H1 (cell line): Measurements from ENCODE around the gene THRB. TPM values are rescaled to one million over a fixed set of nuclear protein-coding genes. Genes with fewer than 3 reads are reported as not detected.
A peak's percentile ranks its signal among the peaks of the same experiment; 100 is the strongest.
"Not testable (repeated sequence)": the region's sequence is repeated elsewhere in the genome, so short reads cannot be mapped to it uniquely, and the experiment has no call there.

Source experiments
- CTCF ChIA-PET: fragments of 300-600 bp; sonication (Branson Sonifier 250); formaldehyde crosslinking; loops from one replicate; lab custom pipeline; 2021; ENCODE audit not compliant: partially characterized antibody; lab: Charles Lee
- POLR2A ChIA-PET: fragments of 300-600 bp; sonication (Branson Sonifier 250); formaldehyde crosslinking; loops from one replicate; lab custom pipeline; 2021; ENCODE audit warnings: inconsistent platforms; ENCODE audit not compliant: partially characterized antibody; lab: Charles Lee
- DNase-seq, 2 experiments: peaks; one replicate each; pipeline versions ENCODE4 v3.0.0 to v3.0.0-alpha.2; 2010 to 2022; ENCODE audit warnings: low spot score in 2 of 2, low read depth in 1 of 2, mixed read lengths in 1 of 2
- FAIRE-seq: peaks from 2 replicates; lab custom pipeline; 2011; peaks lifted over from hg19 to GRCh38; lab: Jason Lieb, UNC
- H2AFZ ChIP-seq: 2 replicates; pipeline ENCODE4 v1.8.1; 2012; ENCODE audit warnings: low read length, inconsistent platforms
- H2AK5ac ChIP-seq: 2 replicates; pipeline ENCODE4 v1.6.1; 2013; ENCODE audit warnings: low read depth, low read length
- H2BK120ac ChIP-seq: replicated peaks from 2 replicates; pipeline ENCODE3; 2013; ENCODE audit warnings: low read depth, low read length, inconsistent platforms
- H2BK12ac ChIP-seq: 2 replicates; pipeline ENCODE4 v1.6.1; 2013; ENCODE audit warnings: low read depth, low read length
- H2BK15ac ChIP-seq: 2 replicates; pipeline ENCODE4 v1.6.1; 2013; ENCODE audit warnings: low read length
- H2BK20ac ChIP-seq: 2 replicates; pipeline ENCODE4 v1.6.1; 2013; ENCODE audit warnings: low read length
- H2BK5ac ChIP-seq: 2 replicates; pipeline ENCODE4 v1.6.1; 2013; ENCODE audit warnings: low read depth, low read length
- H3K14ac ChIP-seq: 2 replicates; pipeline ENCODE4 v1.6.1; 2013; ENCODE audit warnings: inconsistent platforms; ENCODE audit not compliant: insufficient read length
- H3K18ac ChIP-seq: 2 replicates; pipeline ENCODE4 v1.6.1; 2013; ENCODE audit warnings: low read length; ENCODE audit errors: extremely low read depth
- H3K23ac ChIP-seq: 2 replicates; pipeline ENCODE4 v1.6.1; 2013; ENCODE audit warnings: inconsistent platforms; ENCODE audit not compliant: insufficient read length
- H3K23me2 ChIP-seq: 2 replicates; pipeline ENCODE4 v1.6.1; 2013; ENCODE audit warnings: low read depth, low read length
- H3K27ac ChIP-seq: 2 replicates; pipeline ENCODE4 v1.6.1; 2011; ENCODE audit warnings: low read depth, low read length, inconsistent platforms
- H3K27me3 ChIP-seq, 4 experiments: replicated peaks in 1 of 4; 1 replicate in 1 of 4; 2 replicates in 3 of 4; pipeline versions ENCODE4 v1.6.1 to v1.8.1; 2011 to 2013; ENCODE audit warnings: low read length in 3 of 4, mild to moderate bottlenecking in 3 of 4, inconsistent platforms in 2 of 4, mixed read lengths in 2 of 4, moderate library complexity in 1 of 4; ENCODE audit not compliant: control insufficient read depth in 3 of 4, insufficient read depth in 3 of 4; ENCODE audit errors: extremely low read depth in 1 of 4
- H3K36me3 ChIP-seq, 4 experiments: 2 replicates each; pipeline versions ENCODE4 v1.6.1 to v1.8.1; 2011 to 2013; ENCODE audit warnings: mild to moderate bottlenecking in 4 of 4, low read length in 3 of 4, moderate library complexity in 2 of 4, control low read depth in 1 of 4, inconsistent platforms in 1 of 4; ENCODE audit not compliant: insufficient read depth in 4 of 4, control insufficient read depth in 2 of 4
- H3K4ac ChIP-seq: replicated peaks from 2 replicates; pipeline ENCODE3; 2013; ENCODE audit warnings: low read length, low read depth, mixed read lengths, inconsistent platforms; ENCODE audit not compliant: insufficient read length
- H3K4me1 ChIP-seq, 4 experiments: replicated peaks in 1 of 4; 1 replicate in 1 of 4; 2 replicates in 3 of 4; pipeline versions ENCODE4 v1.6.1 to v1.8.1; 2011 to 2013; ENCODE audit warnings: low read length in 3 of 4, inconsistent platforms in 2 of 4, mixed read lengths in 1 of 4; ENCODE audit not compliant: insufficient read depth in 4 of 4, control insufficient read depth in 3 of 4
- H3K4me2 ChIP-seq, 2 experiments: 2 replicates each; pipeline versions ENCODE4 v1.6.1 to v1.8.1; 2011 to 2013; ENCODE audit warnings: low read depth in 2 of 2, low read length in 2 of 2, control low read depth in 1 of 2, inconsistent platforms in 1 of 2, mild to moderate bottlenecking in 1 of 2; ENCODE audit not compliant: insufficient read depth in 1 of 2
- H3K4me3 ChIP-seq, 4 experiments: fragments of 200-600, 300-600 bp in 1 of 4; sonication (generic), shearing (Covaris generic), sonication (Bioruptor Twin) in 1 of 4; 2 replicates each; pipeline versions ENCODE4 v1.5.1 to v1.8.1; 2011 to 2016; ENCODE audit warnings: low read length in 4 of 4, low read depth in 3 of 4, control low read depth in 2 of 4, inconsistent platforms in 2 of 4, mild to moderate bottlenecking in 2 of 4, mixed read lengths in 1 of 4, moderate library complexity in 1 of 4; ENCODE audit not compliant: insufficient read depth in 2 of 4; ENCODE audit errors: extremely low read depth in 1 of 4
- H3K56ac ChIP-seq: replicated peaks from 2 replicates; pipeline ENCODE3; 2013; ENCODE audit warnings: low read depth, mild to moderate bottlenecking, mixed read lengths, low read length, inconsistent platforms; ENCODE audit not compliant: insufficient read length
- H3K79me1 ChIP-seq: 2 replicates; pipeline ENCODE4 v1.6.1; 2013; ENCODE audit warnings: low read depth, low read length, control low read depth
- H3K79me2 ChIP-seq, 2 experiments: 2 replicates each; pipeline versions ENCODE4 v1.6.1 to v1.8.1; 2012 to 2013; ENCODE audit warnings: low read length in 2 of 2, mild to moderate bottlenecking in 2 of 2, inconsistent platforms in 1 of 2; ENCODE audit not compliant: insufficient read depth in 2 of 2, control insufficient read depth in 1 of 2
- H3K9ac ChIP-seq, 4 experiments: replicated peaks in 1 of 4; 1 replicate in 1 of 4; 2 replicates in 3 of 4; pipeline versions ENCODE4 v1.6.1 to v1.8.1; 2011 to 2013; ENCODE audit warnings: low read depth in 3 of 4, low read length in 3 of 4, control low read depth in 2 of 4, mild to moderate bottlenecking in 2 of 4, moderate library complexity in 2 of 4, inconsistent platforms in 1 of 4; ENCODE audit errors: extremely low read depth in 1 of 4
- H3K9me3 ChIP-seq, 2 experiments: 2 replicates each; pipeline versions ENCODE4 v1.6.1 to v1.8.1; 2012 to 2013; ENCODE audit warnings: mild to moderate bottlenecking in 2 of 2, moderate library complexity in 2 of 2, control low read depth in 1 of 2, inconsistent platforms in 1 of 2, low read depth in 1 of 2, low read length in 1 of 2, mixed read lengths in 1 of 2; ENCODE audit not compliant: insufficient read depth in 2 of 2
- H4K20me1 ChIP-seq, 2 experiments: replicated peaks in 1 of 2; 2 replicates each; pipeline versions ENCODE3 to v1.8.1; 2011 to 2013; ENCODE audit warnings: inconsistent platforms in 2 of 2, low read length in 2 of 2, mild to moderate bottlenecking in 1 of 2; ENCODE audit not compliant: insufficient read depth in 2 of 2, control insufficient read depth in 1 of 2
- H4K5ac ChIP-seq: 2 replicates; pipeline ENCODE4 v1.6.1; 2013; ENCODE audit warnings: low read length, low read depth, mixed read lengths, inconsistent platforms; ENCODE audit not compliant: insufficient read length
- H4K8ac ChIP-seq: 2 replicates; pipeline ENCODE4 v1.8.0; 2013; ENCODE audit warnings: mild to moderate bottlenecking, moderate library complexity, low read length, inconsistent platforms; ENCODE audit not compliant: insufficient read depth; ENCODE audit errors: extremely low read depth
- H4K91ac ChIP-seq: replicated peaks from 2 replicates; pipeline ENCODE3; 2013; ENCODE audit warnings: low read length, mixed read lengths, inconsistent platforms; ENCODE audit not compliant: insufficient read length
- WGBS, 2 experiments: shearing (Covaris generic) in 1 of 2; methylation state at CpG; one replicate each; pipeline versions ENCODE4 v1.1.6 to v1.1.7; 2013 to 2015; ENCODE audit warnings: low lambda C conversion rate in 2 of 2, mixed read lengths in 2 of 2, inconsistent platforms in 1 of 2, low coverage in 1 of 2, missing lambda C conversion rate in 1 of 2; ENCODE audit not compliant: insufficient replicate concordance in 2 of 2, insufficient coverage in 1 of 2, insufficient read length in 1 of 2; ENCODE audit errors: extremely low coverage in 1 of 2, missing lambda C conversion rate in 1 of 2; 5-methylcytosine and 5-hydroxymethylcytosine counted together
- polyA plus RNA-seq, 7 experiments: library from polyadenylated mRNA; depleted of rRNA in 3 of 7; stranded (reverse) in 5 of 7; unstranded in 2 of 7; fragments of >200 nt in 5 of 7; fragments of 200-250 nt in 2 of 7; gene quantifications; 1 replicate in 5 of 7; 2 replicates in 1 of 7; 4 replicates in 1 of 7; pipeline versions ENCODE4 v1.2.1 to v1.2.3, GENCODE V29; 2011 to 2013; ENCODE audit warnings: missing spikeins in 2 of 7, mixed read lengths in 2 of 7
- total RNA-seq: library from RNA; stranded (reverse); fragmentation: NEBNext Ultra II Directional; extraction: Animal tissue kit (Norgen Biotek cat#: 25700); gene quantifications from 2 replicates; pipeline ENCODE4 v1.2.1, GENCODE V29; 2021

Gene THRB
- total and polyA plus RNA-seq, 2 of the 8 experiments (the other 6 are each of a cell fraction or from before 2014, with no cell fraction given) = 0.98 to 3.9 TPM

DNA sequence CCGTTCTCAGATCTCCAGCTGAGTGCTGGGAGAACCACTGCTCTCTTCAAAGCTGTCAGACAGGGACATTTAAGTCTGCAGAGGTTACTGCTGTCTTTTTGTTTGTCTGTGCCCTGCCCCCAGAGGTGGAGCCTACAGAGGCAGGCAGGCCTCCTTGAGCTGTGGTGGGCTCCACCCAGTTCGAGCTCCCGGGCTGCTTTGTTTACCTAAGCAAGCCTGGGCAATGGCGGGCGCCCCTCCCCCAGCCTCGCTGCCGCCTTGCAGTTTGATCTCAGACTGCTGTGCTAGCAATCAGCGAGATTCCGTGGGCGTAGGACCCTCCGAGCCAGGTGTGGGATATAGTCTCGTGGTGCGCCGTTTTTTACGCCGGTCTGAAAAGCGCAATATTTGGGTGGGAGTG, 399.8 kb downstream of the THRB start:
- not testable (repeated sequence) for DNase-seq

More for the DNA sequence above, 399.8 kb downstream of the THRB start:
- CTCF ChIA-PET, H3K4me1 ChIP-seq, H2BK12ac ChIP-seq, H3K79me2 ChIP-seq, H3K18ac ChIP-seq, H4K5ac ChIP-seq, H3K27me3 ChIP-seq, H3K9me3 ChIP-seq, H3K4ac ChIP-seq, H4K20me1 ChIP-seq, H4K8ac ChIP-seq, H3K79me1 ChIP-seq, H3K56ac ChIP-seq, H2AK5ac ChIP-seq, H3K14ac ChIP-seq, H3K36me3 ChIP-seq, H2BK5ac ChIP-seq, H3K23me2 ChIP-seq, H2BK120ac ChIP-seq, H2AFZ ChIP-seq, H2BK20ac ChIP-seq, H3K23ac ChIP-seq, H3K27ac ChIP-seq, H4K91ac ChIP-seq, H3K4me3 ChIP-seq, H3K9ac ChIP-seq, H2BK15ac ChIP-seq, POLR2A ChIA-PET, FAIRE-seq: not testable (repeated sequence)
- 64% methylated on average over 10 of the region's 17 CpGs; no CpG with 5 or more reads in 1 of the 2 experiments for WGBS, 2 experiments
- H3K4me2 ChIP-seq = peak overlapping the region in 1 of 2 experiments; percentile 41; a peak in 1 of 4 replicates
